GM18909 (cell line): ENCODE measurements around the gene ACSF3.

Experiments
- ATAC-seq: cut with Tn5 transposase; IDR thresholded peaks from one replicate; pipeline ENCODE4 v1.9.1; 2021; ENCODE audit warnings: mild to moderate bottlenecking; ENCODE audit not compliant: unreplicated experiment, poor library complexity

The ACSF3 gene

GRCh38 chr16:89168381-89169189 lies 74.9 kb downstream of the ACSF3 start:
- no peak for ATAC-seq

DNA sequence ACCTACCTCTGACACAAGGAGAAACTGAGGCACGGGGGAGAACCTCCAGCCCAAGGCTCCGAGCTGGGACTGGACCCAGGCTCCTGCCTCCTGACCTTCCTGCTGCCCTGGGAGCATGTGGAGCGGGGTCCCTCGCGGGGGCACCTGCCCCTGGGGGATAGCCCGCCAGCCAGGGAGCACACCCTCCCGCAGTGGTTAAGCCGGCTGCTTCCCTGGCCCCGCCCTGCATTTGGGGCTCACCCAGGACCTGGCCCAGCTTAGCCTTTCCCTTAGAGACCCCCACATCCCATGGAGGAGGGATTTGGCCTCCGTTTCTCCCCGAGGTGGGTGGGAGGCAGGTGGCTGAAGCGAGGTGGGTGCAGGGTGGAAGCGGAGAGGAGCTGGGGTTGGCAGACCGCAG lies 76.1 kb downstream of the ACSF3 start:
- ATAC-seq, result no peak

DNA sequence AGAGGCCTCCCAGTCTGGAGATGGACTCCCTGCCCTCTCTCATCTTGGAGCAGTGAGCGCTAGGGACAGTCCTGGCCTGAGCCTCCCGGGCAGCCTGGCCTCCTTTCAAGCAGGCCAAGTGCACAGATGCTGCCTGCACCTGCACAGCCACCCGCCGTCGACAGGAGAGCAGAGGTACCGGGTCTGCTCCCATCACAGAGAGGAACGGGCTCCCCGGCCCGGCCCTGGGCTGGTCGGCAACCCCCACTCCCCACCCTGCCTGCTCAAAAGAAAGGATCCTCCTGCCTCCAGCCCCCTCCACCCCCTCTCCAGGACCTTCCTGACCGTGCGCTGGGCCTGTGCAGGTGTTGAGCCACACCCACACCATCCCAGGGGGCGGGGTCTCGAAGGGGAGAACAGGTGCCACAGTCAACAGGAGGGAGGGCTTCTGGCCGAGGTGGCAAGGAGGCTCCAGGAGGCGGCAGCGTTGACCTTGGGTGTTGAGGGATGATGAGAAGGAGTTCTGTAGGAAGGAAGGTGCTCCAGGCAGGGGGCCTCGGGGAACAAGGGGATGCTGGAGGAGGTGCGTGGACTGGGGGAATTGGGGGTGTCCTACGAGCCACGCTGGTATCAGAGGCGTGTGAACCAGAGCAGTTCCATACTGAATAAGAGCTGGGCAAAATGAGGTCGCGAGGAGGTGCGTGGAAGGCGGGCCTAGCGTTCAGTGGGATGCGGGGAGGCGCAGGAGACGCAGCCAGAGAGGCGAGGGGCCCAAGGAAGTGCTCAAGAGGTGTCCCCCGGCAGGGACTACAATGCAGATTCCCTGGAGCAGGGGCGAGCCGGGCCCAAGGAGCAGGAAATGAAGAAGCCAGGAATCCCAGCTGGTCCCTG lies 76.9 kb downstream of the ACSF3 start:
- no peak for ATAC-seq

DNA sequence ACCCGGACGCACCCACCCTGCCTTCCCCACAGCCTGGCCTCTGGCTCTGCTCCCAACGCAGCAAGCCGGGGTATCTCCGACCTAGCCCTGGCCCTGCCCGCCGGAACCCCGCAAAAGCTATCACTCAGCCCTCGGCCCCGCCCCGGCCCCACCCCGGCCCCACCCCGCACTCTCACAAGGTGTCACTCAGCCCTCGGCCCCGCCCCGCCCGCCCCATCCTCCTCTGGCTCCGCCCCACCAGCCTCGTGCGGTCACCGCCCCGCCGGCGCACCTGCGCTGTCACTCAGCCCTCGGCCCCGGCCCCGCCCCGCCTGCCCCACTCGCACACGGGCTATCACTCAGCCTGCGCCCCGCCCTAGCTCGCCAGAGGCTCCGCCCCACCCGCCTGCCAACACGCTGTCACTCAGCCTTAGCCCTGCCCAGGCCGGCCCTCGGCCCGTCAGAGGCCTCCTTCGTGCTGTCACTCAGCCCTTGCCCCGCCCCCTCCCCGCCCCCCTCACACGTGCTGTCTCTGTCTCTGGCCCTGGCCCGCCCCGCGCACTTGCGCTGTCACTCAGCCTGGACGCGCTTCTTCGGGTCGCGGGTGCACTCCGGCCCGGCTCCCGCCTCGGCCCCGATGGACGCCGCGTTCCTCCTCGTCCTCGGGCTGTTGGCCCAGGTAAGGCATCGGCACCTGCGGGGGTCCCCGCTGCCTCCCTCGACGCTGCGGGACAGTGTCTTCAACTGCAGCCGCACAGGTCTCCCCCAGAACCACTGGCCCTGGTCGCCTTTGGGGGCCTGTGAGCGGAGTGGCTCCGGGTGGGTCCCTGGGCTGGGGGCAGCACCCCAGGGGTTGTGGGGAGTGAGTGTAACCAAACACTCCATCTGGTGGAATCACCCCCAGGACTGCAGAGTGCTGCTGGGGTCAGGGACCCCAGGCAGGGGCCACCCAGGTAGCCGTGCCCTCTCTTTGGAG lies 77.8 kb downstream of the ACSF3 start, which contains the start of gene CDH15:
Gene CDH15, plus strand, starts transcription at position 533 of the 955 bp plus-strand sequence. Its CDS starts 84 bp downstream, at position 617.
- peak; percentile 86 for ATAC-seq

- no peak for ATAC-seq
Observed at GRCh38 chr16:89172171-89172527, 78.5 kb downstream of the ACSF3 start.

- no peak for ATAC-seq
Observed at GRCh38 chr16:89172528-89173173, 79.0 kb downstream of the ACSF3 start.

- ATAC-seq, result no peak
Observed at GRCh38 chr16:89173174-89173921, 79.7 kb downstream of the ACSF3 start.

- no peak for ATAC-seq
Observed at GRCh38 chr16:89174055-89174827, 80.6 kb downstream of the ACSF3 start.

GRCh38 chr16:89174877-89175276 lies 81.2 kb downstream of the ACSF3 start:
- no peak for ATAC-seq

DNA sequence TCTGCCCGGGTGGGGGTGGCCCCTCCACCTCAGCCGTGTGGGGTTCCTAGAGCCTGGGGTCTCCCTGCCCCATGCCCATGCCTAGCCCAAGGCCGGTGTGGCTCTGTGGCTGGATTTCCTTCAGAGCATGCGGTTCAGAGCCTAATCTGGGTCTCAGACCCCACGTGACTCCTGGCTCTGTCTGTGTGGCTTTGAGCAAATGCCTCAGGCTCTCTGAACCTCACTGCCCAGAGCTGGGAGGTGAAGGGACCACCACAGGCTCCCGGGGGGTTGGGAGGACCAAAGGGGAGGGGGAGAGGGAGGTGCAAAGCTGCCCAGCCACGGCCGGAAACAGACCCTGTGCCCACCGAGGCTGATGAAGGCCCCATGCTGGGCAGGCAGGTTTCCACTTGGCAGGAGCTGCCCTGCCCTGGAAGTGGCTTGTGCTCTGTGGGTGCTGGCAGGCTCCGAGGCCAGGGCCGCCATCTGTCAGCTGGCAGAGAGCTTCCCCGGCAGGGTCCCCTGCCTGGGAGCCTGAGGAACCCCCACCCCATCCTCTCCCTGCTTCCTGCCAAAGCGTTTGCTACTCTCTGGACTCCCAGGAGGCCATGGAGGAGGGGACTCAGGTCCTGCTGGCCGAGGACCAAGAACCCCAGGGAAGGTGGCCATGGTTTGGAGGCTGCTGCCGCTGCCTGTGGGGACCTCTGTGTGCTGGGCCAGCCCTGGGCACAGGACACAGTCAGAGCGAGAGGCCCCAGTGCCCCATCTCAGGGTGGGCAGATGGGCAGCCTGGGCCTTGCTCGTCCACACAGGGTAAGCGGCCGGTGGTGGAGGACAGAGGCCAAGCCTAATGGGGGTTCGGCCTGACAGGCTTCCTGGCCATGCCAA lies 81.9 kb downstream of the ACSF3 start:
- ATAC-seq, result no peak

- ATAC-seq, result no peak
Observed at GRCh38 chr16:89176147-89176690, 82.6 kb downstream of the ACSF3 start.

DNA sequence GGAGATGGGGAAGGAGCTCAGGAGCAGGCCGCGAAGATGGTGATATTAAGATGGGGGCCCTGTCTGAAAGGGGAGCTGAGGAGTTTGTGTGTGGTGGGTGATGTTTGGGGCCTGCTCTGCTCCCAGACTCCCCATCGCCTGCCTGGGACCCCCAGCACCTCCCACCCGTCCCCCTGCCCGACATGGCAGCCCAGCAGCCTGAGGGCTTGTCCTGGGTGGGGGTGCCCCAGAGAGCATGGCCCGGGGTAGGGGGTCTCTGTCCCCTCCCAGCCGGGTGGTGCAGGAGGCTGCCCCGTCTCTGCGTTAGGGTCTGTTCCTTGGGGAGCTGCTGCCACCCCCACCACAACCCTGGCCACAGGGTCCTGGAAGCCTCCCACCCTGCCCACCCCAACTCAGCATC lies 83.1 kb downstream of the ACSF3 start:
- no peak for ATAC-seq

DNA sequence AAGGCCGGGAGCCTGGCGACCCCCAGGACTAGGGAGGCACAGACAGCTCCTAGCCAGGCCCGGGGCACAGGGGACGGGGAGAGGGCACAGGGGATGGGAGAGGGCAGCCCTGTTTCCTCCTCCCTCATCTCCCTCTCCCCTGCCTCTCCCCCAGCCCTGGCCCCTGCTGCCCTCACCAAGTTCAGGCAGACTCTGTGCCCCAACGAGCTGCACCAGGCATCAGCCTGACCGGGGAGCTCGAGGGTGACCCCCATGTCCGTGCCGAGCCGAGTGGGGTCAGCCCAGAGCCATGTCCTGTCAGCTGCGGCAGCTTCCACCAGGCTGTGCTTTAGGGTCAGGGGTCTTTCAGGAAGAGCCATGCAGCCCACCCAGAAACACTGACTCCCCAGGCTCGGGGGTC lies 83.8 kb downstream of the ACSF3 start:
- no peak for ATAC-seq

- ATAC-seq, result no peak
Observed at GRCh38 chr16:89178453-89179147, 84.9 kb downstream of the ACSF3 start.

DNA sequence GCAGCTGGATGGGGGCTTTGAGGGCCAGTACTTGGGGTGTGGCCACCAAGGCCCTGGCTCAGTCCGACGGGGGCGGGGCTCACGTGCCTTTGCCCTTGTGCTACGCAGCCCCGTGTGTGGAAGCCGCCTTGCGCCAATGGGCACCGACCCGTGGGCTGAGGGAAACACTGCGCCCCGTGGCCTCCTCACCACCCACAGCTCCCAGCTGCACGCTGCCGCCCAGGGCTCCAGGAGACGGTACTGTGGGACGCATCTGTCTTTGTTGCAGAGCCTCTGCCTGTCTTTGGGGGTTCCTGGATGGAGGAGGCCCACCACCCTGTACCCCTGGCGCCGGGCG lies 85.5 kb downstream of the ACSF3 start:
- no peak for ATAC-seq

GRCh38 chr16:89179656-89180315 lies 86.1 kb downstream of the ACSF3 start:
- ATAC-seq, result no peak
